ENCODE results near the gene ADAMTSL1. TPM values are rescaled to one million over a fixed set of nuclear protein-coding genes. Genes with fewer than 3 reads are reported as not detected.

The ADAMTSL1 gene
- polyA plus RNA-seq, 2 of the 4 experiments (the other 2 are of a cell fraction): 0.03 TPM; not detected in 1

DNA sequence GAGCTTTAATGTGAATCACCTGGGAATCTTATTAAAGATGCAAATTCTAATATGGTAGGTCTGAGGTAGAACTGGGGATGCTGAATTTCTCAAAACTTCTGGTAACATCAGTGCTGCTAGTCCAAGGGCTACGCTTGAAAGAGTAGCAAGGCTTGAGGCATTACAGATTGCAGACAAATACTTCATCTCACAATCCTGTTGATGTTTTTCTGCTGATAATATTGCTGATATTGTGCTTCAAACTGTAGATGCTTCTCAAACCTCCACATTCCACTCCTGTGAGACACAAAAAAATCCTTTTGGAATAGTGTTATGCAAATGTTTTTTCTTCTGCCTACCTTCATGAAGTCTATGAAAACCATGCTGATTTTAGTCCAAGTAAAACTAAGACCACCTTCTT lies 419.5 kb downstream of the ADAMTSL1 start:
- CTCF ChIA-PET: interaction anchor here (0.7 kb wide), 2 partner anchors 24 to 1082 kb away, joined by 3 to 4 read pairs; no protein-coding TSS in a partner anchor
- H3K4me2 ChIP-seq: no peak overlapping the region
- 8% methylated on average over 1 of the region's 1 CpG for WGBS (ENCODE audit: missing lambda C conversion rate)
- POLR2A ChIA-PET: no interaction called here
- DNase-seq (ENCODE audit: low read depth in 1 of 2, low spot score in 1 of 2) (no peak), ATAC-seq (no peak), FAIRE-seq (no peak)
- H3K4me1 ChIP-seq: no peaks in the 10 kb centered on the region
- H3K9me3 ChIP-seq: peaks cover 8% of the 10 kb centered on the region; the same call in 2 of the 3 replicates
- TF ChIP-seq FOSB (CRISPR knock-in tag; IDR thresholded peaks at IDR 0.05) (no peak), JUN (IDR thresholded peaks at IDR 0.05) (no peak), NFE2L2 (conservative IDR thresholded peaks at IDR 0.05; ENCODE audit: low read length) (no peak), EHMT2 (IDR thresholded peaks at IDR 0.05; ENCODE audit: low read depth) (no peak), RARB (CRISPR knock-in tag; IDR thresholded peaks at IDR 0.05) (no peak), MAZ (IDR thresholded peaks at IDR 0.05; ENCODE audit: borderline replicate concordance, low read depth, low read length) (no peak), ZNF302 (CRISPR knock-in tag; IDR thresholded peaks at IDR 0.05) (no peak), ZC3H11A (IDR thresholded peaks at IDR 0.05) (no peak), FOSL2 (IDR thresholded peaks at IDR 0.05) (no peak), FOSL2 (CRISPR knock-in tag; IDR thresholded peaks at IDR 0.05) (no peak), POLR2AphosphoS2 (conservative IDR thresholded peaks at IDR 0.05; ENCODE audit: low read length) (no peak), MAFK (IDR thresholded peaks at IDR 0.05; ENCODE audit: partially characterized antibody) (no peak)
- TF ChIP-seq, protein P1, sequence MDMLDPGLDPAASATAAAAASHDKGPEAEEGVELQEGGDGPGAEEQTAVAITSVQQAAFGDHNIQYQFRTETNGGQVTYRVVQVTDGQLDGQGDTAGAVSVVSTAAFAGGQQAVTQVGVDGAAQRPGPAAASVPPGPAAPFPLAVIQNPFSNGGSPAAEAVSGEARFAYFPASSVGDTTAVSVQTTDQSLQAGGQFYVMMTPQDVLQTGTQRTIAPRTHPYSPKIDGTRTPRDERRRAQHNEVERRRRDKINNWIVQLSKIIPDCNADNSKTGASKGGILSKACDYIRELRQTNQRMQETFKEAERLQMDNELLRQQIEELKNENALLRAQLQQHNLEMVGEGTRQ (IDR thresholded peaks at IDR 0.05): no peak
- TF ChIP-seq, protein P2, sequence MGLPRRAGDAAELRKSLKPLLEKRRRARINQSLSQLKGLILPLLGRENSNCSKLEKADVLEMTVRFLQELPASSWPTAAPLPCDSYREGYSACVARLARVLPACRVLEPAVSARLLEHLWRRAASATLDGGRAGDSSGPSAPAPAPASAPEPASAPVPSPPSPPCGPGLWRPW (IDR thresholded peaks at IDR 0.05): no peak
- TF ChIP-seq, protein P3, sequence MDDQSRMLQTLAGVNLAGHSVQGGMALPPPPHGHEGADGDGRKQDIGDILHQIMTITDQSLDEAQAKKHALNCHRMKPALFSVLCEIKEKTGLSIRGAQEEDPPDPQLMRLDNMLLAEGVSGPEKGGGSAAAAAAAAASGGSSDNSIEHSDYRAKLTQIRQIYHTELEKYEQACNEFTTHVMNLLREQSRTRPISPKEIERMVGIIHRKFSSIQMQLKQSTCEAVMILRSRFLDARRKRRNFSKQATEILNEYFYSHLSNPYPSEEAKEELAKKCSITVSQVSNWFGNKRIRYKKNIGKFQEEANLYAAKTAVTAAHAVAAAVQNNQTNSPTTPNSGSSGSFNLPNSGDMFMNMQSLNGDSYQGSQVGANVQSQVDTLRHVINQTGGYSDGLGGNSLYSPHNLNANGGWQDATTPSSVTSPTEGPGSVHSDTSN (IDR thresholded peaks at IDR 0.05): no peak
- H3K27ac ChIP-seq: no peak overlapping the region
- H3K4me3 ChIP-seq: no peak overlapping the region

DNA sequence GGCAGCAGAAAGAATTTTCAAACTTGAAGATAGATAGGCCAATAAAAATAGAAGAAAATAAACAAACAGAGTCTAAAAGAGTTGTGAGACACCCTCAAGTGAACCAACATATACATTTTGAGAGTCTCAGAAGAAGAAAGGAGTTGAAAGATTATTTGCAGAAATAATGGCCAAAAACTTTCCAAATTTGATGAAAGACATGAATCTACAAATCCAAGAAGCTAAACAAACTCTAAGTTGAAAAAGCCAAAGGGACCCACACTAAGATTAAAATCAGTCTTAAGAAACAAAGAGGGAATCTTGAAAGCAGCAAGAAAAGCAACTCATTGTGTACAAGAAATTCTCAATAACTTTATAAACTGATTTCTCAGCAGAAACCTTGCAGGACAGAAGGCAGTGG lies 422.1 kb downstream of the ADAMTSL1 start:
- TF ChIP-seq, protein P4, sequence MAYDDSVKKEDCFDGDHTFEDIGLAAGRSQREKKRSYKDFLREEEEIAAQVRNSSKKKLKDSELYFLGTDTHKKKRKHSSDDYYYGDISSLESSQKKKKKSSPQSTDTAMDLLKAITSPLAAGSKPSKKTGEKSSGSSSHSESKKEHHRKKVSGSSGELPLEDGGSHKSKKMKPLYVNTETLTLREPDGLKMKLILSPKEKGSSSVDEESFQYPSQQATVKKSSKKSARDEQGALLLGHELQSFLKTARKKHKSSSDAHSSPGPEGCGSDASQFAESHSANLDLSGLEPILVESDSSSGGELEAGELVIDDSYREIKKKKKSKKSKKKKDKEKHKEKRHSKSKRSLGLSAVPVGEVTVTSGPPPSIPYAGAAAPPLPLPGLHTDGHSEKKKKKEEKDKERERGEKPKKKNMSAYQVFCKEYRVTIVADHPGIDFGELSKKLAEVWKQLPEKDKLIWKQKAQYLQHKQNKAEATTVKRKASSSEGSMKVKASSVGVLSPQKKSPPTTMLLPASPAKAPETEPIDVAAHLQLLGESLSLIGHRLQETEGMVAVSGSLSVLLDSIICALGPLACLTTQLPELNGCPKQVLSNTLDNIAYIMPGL (CRISPR knock-in tag; IDR thresholded peaks at IDR 0.05; ENCODE audit: borderline replicate concordance): no peak
- no peak for TF ChIP-seq EHF (CRISPR knock-in tag; IDR thresholded peaks at IDR 0.05)
- no peak for TF ChIP-seq CBX2 (IDR thresholded peaks at IDR 0.05; ENCODE audit: borderline replicate concordance, low read depth)
- no peak for TF ChIP-seq JUN (IDR thresholded peaks at IDR 0.05)
- TF ChIP-seq, protein P5, sequence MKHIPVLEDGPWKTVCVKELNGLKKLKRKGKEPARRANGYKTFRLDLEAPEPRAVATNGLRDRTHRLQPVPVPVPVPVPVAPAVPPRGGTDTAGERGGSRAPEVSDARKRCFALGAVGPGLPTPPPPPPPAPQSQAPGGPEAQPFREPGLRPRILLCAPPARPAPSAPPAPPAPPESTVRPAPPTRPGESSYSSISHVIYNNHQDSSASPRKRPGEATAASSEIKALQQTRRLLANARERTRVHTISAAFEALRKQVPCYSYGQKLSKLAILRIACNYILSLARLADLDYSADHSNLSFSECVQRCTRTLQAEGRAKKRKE (CRISPR knock-in tag; IDR thresholded peaks at IDR 0.05; ENCODE audit: low read depth): no peak
- no peak for TF ChIP-seq FOSL2 (IDR thresholded peaks at IDR 0.05)
- no peak for TF ChIP-seq FOSL2 (CRISPR knock-in tag; IDR thresholded peaks at IDR 0.05)
- no peak for TF ChIP-seq GATA3 (IDR thresholded peaks at IDR 0.05; ENCODE audit: borderline replicate concordance)
- TF ChIP-seq HDAC2 (IDR thresholded peaks at IDR 0.05): no peak
- no peak for TF ChIP-seq MAFK (IDR thresholded peaks at IDR 0.05; ENCODE audit: partially characterized antibody)
- TF ChIP-seq ZNF302 (CRISPR knock-in tag; IDR thresholded peaks at IDR 0.05): no peak
- TF ChIP-seq TP53 (CRISPR knock-in tag; IDR thresholded peaks at IDR 0.05): no peak
- TF ChIP-seq KDM1A (IDR thresholded peaks at IDR 0.05; ENCODE audit: low read depth): no peak
- TF ChIP-seq, protein P6, sequence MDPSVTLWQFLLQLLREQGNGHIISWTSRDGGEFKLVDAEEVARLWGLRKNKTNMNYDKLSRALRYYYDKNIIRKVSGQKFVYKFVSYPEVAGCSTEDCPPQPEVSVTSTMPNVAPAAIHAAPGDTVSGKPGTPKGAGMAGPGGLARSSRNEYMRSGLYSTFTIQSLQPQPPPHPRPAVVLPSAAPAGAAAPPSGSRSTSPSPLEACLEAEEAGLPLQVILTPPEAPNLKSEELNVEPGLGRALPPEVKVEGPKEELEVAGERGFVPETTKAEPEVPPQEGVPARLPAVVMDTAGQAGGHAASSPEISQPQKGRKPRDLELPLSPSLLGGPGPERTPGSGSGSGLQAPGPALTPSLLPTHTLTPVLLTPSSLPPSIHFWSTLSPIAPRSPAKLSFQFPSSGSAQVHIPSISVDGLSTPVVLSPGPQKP (IDR thresholded peaks at IDR 0.05; ENCODE audit: low read depth, low read length): no peak
- TF ChIP-seq CBX8 (IDR thresholded peaks at IDR 0.05): no peak
- H3K4me3 ChIP-seq: no peak overlapping the region
- no peaks in the 10 kb centered on the region for H3K4me1 ChIP-seq
- H3K9me3 ChIP-seq: peaks cover 8% of the 10 kb centered on the region; the same call in 2 of the 3 replicates
- no peak for ATAC-seq
- POLR2A ChIA-PET: no interaction called here
- CTCF ChIA-PET: no interaction called here
- no peak for FAIRE-seq
- DNase-seq (ENCODE audit: low read depth in 1 of 2, low spot score in 1 of 2): no peak
- no peak overlapping the region for H3K4me2 ChIP-seq
- H3K27ac ChIP-seq: no peak overlapping the region
